Dedifferentiated amniotic fluid mesenchymal stem cell (primary cell): ENCODE measurements around the gene ZIC2.
"Not testable (repeated sequence)": the region's sequence is repeated elsewhere in the genome, so short reads cannot be mapped to it uniquely, and the experiment has no call there.

Experiments used
- DNase-seq: peaks from one replicate; pipeline ENCODE4 v3.0.0-alpha.2; 2016; ENCODE audit errors: extremely low spot score

The ZIC2 gene

GRCh38 chr13:99981735-99982035 lies at the start of gene ZIC2:
TSS of gene ZIC2 (plus strand) at chr13:99981784. CDS start at chr13:99982065, 281 bp downstream.
- no peak for DNase-seq

DNA sequence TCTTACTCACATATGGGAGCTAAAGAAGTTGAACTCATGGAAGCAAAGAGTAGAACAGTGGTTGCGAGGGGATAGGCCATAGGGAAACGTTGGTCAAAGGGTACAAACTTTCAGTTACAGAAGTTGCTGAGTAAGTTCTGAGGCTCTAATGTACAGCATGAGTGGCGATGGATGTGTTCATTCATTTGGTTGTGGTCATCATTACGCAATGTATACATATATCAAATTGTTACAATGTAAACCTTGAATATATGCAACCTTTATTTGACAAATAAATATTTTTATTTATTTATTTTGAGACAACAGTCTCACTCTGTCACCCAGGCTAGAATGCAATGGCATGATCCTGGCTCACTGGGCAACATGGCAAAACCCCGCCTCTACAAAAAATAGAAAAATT lies 48.7 kb upstream of the ZIC2 start:
- no peak for DNase-seq

DNA sequence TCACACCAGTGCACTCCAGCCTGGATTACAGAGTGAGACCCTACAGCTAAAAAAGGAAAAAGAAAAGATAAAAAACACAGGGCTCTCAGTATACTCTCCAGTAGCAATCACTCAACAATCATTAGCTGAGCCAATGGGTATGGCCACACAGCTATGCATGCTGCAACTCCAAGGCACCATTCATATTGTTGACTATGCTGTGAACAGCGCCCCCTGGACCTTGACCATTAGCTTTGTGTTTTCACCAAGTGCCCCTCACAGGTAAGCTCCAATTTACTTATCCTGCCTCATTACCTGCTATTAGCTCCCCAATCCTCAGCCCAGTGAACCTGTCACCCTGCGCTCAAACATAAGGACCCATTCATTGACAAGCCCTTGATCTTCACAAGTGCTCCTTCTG lies 45.8 kb upstream of the ZIC2 start:
- no peak for DNase-seq

DNA sequence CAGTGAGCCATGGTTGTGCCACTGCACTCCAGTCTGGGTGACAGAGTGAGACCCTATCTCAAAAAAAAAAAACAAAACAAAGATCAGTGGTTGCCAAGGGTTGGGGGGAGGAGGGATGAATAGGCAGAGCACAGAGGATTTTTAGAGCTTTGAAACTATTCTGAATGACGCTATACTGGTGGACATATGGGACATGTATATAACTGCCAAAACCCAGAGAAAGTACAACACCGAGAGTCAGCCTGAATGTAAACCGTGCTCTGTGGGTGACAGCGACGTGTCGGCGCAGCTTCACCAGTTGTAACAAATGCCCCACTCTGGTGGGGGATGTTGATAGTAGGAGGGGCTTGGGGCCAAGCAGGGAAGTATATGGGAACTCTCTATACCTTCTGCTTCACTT lies 42.9 kb upstream of the ZIC2 start:
- no peak for DNase-seq

DNA sequence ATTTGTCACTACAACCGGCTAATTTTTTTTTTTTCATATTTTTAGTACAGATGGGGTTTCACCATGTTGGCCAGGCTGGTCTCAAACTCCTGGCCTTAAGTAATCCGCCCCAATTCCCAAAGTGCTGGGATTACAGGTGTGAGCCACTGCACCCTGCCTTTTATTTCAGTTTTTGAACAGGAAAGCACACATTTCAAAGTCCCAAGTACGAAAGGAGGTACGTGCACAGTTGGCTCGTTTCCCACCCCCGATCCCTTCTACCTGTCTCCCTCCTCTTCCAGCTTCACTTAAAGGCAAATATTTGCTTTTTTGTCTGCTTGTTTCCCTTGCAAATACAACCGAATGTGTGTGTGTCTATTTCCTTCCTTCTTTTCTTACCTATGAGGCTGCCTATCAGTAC lies 40.5 kb upstream of the ZIC2 start:
- no peak for DNase-seq

DNA sequence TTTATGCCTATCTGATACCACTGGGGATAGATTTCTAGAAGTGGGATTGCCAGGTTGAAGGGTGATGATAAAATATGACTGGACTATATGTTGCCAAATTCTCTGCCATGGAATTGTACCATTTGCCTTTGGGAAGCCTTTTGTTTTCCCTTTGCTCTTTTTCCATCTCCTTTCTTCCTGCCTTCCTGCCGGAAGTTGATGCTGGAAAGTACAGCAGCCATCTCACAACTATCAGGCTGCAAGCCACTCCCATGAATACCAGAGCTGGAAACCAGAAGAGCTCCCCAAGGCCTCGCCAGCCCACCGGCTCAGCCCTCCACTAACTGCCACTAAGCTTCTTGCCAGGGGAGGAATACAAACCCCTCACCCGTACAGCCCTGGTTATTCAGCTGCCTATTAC lies 39.7 kb upstream of the ZIC2 start:
- DNase-seq = no peak

DNA sequence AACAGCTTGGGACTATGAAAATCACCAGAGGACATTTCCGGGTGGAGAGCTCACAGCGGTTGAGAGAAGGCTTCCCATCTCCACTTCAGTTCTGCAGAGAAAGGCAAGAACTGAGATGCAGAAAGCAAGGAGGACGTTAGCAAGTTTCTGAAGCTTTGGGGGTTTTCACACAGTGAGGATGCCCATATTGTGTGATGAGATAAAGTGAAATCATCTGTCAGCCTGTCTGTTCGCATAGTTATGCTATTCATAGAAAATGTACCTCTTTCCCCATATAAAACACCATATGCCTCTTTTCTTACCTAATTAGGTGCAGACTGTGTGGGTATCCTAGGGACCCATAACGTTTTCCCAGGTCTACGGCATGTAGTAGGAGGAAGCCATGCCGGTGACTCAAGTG lies 37.5 kb upstream of the ZIC2 start:
- no peak for DNase-seq

- no peak for DNase-seq
Measured at GRCh38 chr13:99944606-99945005, 37.0 kb upstream of the ZIC2 start.

DNA sequence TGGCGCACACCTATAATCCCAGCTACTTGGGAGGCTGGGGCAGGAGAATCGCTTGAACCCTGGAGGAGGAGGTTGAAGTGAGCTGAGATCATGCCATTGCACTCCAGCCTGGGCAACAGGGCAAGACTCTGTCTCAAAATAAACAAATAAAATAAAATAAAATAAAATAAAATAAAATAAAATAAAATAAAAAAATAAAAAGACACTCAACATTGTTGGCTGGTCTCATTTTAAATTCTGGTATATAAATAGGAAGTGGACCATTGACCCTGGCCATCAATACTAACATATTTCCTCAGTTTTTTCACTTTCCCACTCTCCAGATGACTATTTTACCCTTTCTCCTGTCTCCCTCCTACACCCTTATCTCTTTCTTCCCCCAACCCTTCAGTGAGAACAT lies 36.1 kb upstream of the ZIC2 start:
- not testable (repeated sequence) for DNase-seq

DNA sequence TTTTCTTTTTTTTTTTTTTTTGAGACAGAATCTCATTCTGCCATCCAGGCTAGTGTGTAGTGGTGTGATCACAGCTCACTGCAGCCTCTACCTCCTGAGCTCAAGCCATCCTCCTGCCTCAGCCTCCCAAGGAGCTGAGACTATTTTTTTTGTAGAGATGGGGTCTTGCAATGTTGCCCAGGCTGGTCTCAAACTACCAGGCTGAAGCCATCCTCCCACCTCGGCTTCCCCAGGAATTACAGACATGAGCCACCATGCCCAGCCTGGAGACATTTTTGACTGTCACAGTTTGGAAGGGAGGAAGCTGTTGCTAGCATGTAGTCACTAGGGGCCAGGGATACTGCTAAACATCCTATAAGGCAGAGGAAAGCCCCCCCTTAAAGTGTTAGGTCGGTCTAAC lies 33.9 kb upstream of the ZIC2 start:
- DNase-seq = no peak

GRCh38 chr13:99948411-99948810 lies 33.2 kb upstream of the ZIC2 start:
- no peak for DNase-seq

DNA sequence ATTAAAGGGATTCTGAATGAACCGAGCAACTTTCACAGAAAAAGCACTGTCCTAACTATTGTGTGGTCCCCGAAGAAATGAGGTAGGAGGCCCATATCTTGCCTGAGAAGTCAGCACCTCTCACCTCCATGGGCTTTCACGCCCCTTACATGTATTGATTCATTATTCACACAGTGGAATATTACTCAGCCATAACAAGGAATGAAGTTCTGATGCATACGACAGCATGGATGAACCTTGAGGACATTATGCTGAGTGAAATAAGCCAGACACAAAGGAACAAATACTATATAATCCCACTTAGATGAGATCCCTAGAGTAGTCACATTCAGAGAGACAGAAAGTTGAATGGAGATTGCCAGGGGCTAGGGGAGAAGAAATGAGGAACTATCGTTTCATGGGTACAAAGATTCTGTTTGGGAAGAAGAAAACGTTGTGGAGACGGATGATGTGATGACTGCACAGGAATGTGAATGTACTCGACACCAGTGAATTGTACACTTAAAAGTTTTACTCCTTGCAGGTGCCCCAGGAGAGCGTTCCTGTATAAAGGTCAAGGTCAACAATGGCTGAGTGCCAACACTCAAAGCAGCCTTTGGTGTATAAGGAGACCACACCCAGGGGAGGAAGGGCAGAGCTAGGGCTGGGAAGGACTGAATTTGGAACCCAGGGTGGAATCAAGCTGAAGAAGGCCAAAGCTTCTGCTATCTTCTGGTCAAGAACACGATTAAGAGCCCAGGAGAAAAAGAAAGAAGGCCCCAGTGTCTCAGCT lies 32.5 kb upstream of the ZIC2 start:
- DNase-seq = no peak

- no peak for DNase-seq
Measured at GRCh38 chr13:99949679-99950413, 31.7 kb upstream of the ZIC2 start.

DNA sequence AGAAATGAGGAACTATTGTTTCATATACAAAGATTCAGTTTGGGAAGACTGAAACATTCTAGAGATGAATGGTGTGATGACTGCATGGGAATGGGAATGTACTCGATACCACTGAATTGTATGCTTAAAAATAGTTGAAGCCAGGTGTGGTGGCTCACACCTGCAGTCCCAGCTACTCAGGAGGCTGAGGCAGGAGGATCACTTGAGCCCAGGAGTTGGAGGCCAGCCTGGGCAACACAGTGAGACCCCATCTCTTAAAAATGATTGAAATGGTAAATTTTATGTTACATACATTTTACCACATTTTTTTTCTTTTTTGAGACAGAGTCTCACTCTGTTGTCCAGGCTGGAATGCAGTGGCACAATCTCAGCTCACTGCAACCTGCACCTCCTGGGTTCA lies 29.9 kb upstream of the ZIC2 start:
- DNase-seq = not testable (repeated sequence)

GRCh38 chr13:99953138-99953755 lies 28.3 kb upstream of the ZIC2 start:
- no peak for DNase-seq

GRCh38 chr13:99955107-99955746 lies 26.4 kb upstream of the ZIC2 start:
- DNase-seq = no peak

- DNase-seq = no peak
Measured at GRCh38 chr13:99955747-99956472, 25.7 kb upstream of the ZIC2 start.

GRCh38 chr13:99956473-99957349 lies 24.9 kb upstream of the ZIC2 start:
- no peak for DNase-seq

GRCh38 chr13:99958406-99959126 lies 23.0 kb upstream of the ZIC2 start:
- DNase-seq = no peak

DNA sequence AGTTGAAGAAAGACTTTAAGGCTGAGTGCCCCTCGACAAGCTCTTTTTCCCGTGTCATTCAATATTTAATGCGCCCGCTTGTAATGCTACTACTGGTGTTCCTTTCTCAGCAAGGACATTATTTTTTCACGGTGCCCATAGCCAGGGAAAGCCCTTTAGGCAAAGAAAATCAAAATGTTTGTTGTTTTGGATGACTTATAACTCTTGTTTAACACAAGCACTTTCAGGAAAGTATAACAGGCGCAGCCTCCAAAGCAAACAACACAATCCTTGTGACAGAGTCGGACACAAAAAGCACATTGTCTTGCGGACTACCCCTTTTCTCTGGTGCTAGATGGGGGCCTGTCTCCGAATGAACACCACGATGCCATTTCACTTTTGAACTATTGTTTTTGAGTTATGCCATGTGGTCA lies 22.5 kb upstream of the ZIC2 start:
- no peak for DNase-seq
